Naive thymus-derived CD8-positive, alpha-beta T cell (primary cell): ENCODE data around the gene ECHDC1. TPM values are rescaled to one million over a fixed set of nuclear protein-coding genes. Genes with fewer than 3 reads are reported as not detected.

ENCODE experiments used
- ATAC-seq, 2 donors: fragments of 150-1000 bp; cut with Tn5 transposase in 1 of 2; sonication (Bioruptor Pico), chemical (Tn5 transposase) in 1 of 2; 1 replicate in 1 of 2; 2 replicates in 1 of 2; pipeline ENCODE4 v1.10.0; 2021; ENCODE audit warnings: mild to moderate bottlenecking in 2 of 2, moderate library complexity in 2 of 2
- POLR2A ChIA-PET: fragments of 350-600 bp; sonication (Branson Sonifier 250); formaldehyde crosslinking; loops from one replicate; lab custom pipeline; 2021; ENCODE audit warnings: antibody characterized with exemption; lab: Charles Lee
- DNase-seq, 10 donors: peaks; one replicate each; pipeline versions ENCODE4 v3.0.0 to v3.0.0-alpha.2; 2020 to 2022
- H3K27ac Mint-ChIP-seq, 10 donors: one replicate each; pipeline ENCODE4 v1.8.0; 2020 to 2022; ENCODE audit warnings: mild to moderate bottlenecking in 10 of 10, mixed read lengths in 10 of 10, moderate library complexity in 4 of 10, inconsistent platforms in 1 of 10
- H3K27me3 Mint-ChIP-seq, 5 donors: one replicate each; pipeline ENCODE4 v1.8.0; 2021 to 2022; ENCODE audit warnings: mixed read lengths in 5 of 5
- H3K36me3 Mint-ChIP-seq, 3 donors: one replicate each; pipeline ENCODE4 v1.8.0; 2020 to 2022; ENCODE audit warnings: mixed read lengths in 3 of 3, mild to moderate bottlenecking in 2 of 3, inconsistent platforms in 1 of 3
- H3K4me1 Mint-ChIP-seq, 4 donors: one replicate each; pipeline ENCODE4 v1.8.0; 2021 to 2022; ENCODE audit warnings: mixed read lengths in 4 of 4
- H3K4me3 Mint-ChIP-seq, 10 donors: one replicate each; pipeline ENCODE4 v1.8.0; 2020 to 2022; ENCODE audit warnings: mild to moderate bottlenecking in 10 of 10, mixed read lengths in 10 of 10, moderate library complexity in 6 of 10, inconsistent platforms in 1 of 10
- H3K9me3 Mint-ChIP-seq, 9 donors: one replicate each; pipeline ENCODE4 v1.8.0; 2020 to 2022; ENCODE audit warnings: mixed read lengths in 9 of 9, mild to moderate bottlenecking in 3 of 9, inconsistent platforms in 1 of 9, moderate library complexity in 1 of 9
- polyA plus RNA-seq, 3 donors: library from polyadenylated mRNA; unstranded; fragments of 300-500 nt; fragmentation: Illumina TruSeq; gene quantifications; one replicate each; pipeline ENCODE4 v1.2.3, GENCODE V29; 2021
- total RNA-seq, 8 experiments: library from RNA in 2 of 8; stranded (reverse) in 2 of 8; gene quantifications; one replicate each; pipeline ENCODE4 v1.2.3 and lab custom pipeline; 2021 to 2026

Gene ECHDC1
- total and polyA plus RNA-seq, 5 experiments from 2014 or later, result 40.1 to 79.4 (median 72.7) TPM

DNA sequence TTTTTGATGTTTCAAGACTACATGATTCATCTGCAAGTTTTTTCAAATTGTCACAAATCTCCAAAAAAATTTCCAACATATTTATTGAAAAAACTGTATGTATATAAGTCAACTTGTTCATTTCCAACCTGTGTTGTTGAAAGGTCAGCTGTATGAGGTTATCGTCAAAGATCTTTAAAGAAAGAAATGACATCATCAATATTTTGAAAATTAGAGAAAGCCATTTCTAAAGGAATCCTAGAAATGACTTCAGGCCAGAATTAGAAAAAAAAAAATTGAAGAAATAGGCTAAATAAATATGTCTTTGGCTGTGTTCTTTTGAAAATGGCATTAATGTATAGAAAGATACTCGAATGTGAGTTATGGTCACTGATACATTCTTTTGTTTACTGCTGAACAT is 69.9 kb downstream of the ECHDC1 start:
- POLR2A ChIA-PET, result no interaction called here
- peaks cover 17 to 56% (median 40%) of the 10 kb centered on the region in 4 donors for H3K4me1 Mint-ChIP-seq
- H3K27ac Mint-ChIP-seq, result no peak overlapping the region
- no peaks in the 10 kb centered on the region for H3K27me3 Mint-ChIP-seq
- DNase-seq (no peak), ATAC-seq (no peak)
- H3K36me3 Mint-ChIP-seq, result no peaks in the 10 kb centered on the region
- H3K4me3 Mint-ChIP-seq, result no peak overlapping the region
- no peaks in the 10 kb centered on the region for H3K9me3 Mint-ChIP-seq

DNA sequence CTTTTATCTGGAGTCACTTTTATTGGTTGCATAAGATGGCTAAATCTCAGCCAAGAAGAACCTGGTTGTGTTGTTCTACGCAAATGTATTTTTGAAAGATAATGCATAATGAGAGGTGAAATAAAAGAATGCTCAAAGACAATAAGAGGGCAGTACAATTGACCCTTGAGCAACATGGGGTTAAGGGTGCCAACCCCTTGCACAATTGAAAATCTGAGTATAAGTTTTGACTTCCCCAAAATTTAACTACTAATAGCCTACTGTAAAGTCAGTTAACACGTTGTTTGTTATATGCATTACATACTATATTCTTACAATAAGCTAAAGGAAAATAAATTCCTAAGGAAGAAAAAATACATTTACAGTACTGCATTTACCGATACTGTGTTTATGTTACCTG is 70.8 kb downstream of the ECHDC1 start:
- Mint-ChIP-seq H3K4me3 (no peak overlapping the region), H3K4me1 (peaks cover 23 to 63% (median 47%) of the 10 kb centered on the region in 4 donors), H3K27ac (no peak overlapping the region), H3K27me3 (no peaks in the 10 kb centered on the region), H3K9me3 (no peaks in the 10 kb centered on the region), H3K36me3 (peaks cover 0 to 1% (median 0%) of the 10 kb centered on the region in 3 donors)
- no peak for DNase-seq
- POLR2A ChIA-PET, result no interaction called here
- no peak for ATAC-seq

DNA sequence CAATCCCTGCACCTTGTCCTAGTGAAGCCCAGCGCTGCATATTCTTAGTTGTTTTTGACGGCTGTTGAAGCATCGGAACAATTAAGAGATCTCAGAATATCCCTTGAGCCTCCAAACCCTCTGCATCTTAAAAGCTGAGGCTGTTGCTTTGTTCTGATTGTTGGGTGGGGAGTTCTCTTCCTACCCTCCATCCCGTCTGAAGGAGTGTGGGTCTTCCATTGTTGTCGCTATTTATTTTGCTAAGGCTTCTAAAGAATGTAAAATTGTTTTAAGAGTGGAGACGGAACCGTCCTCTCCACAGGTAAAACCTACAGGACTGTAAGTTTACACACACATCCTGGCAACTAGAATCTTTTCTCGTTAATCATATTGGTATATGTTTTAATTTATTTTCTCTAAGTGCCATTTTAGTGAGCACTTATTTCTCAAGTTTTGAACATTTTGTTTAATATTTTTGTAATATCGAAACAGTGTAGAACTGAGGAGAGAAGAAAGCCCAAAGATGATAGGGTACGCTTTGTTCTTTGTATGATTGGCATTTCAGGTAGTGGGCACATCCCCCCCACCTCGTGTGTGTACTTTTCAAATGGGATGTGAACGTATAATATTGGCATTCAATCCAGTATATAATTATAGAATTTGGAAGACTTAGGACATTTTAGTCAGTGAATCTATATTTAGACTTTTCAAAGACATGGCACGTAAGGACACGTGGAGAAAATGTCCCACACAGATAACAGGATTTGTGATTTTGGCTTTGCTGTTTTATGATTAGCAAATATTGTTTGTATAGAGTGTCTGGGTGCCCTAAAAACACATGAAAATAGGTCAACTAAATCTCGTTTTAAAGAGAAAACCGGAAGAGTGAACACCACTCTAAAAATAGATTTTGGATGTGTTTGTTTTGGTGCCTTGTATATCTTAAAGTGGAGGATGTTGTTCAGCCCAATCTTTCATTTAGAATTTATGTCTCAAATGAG is 75.5 kb downstream of the ECHDC1 start:
- peaks cover 0 to 2% (median 0%) of the 10 kb centered on the region in 5 donors for H3K27me3 Mint-ChIP-seq
- H3K36me3 Mint-ChIP-seq, result peaks cover 0 to 8% (median 2%) of the 10 kb centered on the region in 3 donors
- H3K27ac Mint-ChIP-seq, result peak overlapping the region; percentile 94 to 98 (median 96)
- H3K4me3 Mint-ChIP-seq, result peak overlapping the region; percentile 94 to 100 (median 99)
- POLR2A ChIA-PET, result interaction anchor here (1.0 to 2.7 kb wide), 4 partner anchors 8 to 1477 kb away, joined by 4 to 13 read pairs (median 6); partner anchors contain the start of genes ECHDC1, NCOA7 and TRMT11
- H3K4me1 Mint-ChIP-seq, result peaks cover 22 to 54% (median 49%) of the 10 kb centered on the region in 4 donors
- DNase-seq, result peak in 1 of 10 donors; percentile 7
- ATAC-seq, result peak; percentile 7 to 13
- H3K9me3 Mint-ChIP-seq, result no peaks in the 10 kb centered on the region

DNA sequence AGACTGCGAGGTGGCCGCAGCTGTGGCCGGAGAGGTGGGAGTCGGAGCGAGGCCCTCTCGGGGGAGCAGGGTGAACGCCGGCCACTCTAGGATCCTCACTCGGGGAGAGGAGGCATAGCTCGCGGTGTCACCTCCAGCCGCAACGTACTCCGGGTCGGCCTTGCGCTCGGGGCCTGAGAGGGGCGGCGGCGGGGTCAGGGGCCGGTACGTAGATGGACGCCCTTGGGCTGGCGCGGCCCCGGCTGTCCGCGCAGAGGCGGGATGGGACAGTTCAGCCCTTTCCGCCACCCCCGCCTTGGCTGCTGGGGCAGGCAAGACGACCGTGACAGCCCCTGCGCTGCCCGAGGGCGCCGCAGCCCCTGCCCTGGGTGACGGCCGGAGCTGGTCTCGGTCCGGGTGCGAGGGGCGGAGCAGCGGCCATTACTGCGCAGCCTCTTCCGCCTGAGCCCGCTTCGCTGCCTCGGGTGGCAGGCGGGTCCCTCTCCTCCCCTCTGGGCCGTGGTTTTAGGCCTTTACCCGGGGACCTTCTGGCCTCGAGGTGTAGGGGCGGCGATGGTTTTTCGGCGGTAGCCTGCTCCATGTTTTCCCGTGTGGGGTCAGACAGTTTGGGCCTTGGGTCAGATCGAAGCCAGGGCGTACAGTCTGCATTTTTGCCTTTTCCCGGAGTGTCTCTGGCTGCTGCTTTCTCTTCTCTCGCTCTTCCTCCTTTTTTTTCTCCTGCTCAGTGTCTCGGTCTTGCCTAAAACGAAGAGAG is 76.3 kb downstream of the ECHDC1 start:
- POLR2A ChIA-PET, result interaction anchor here (0.6 to 2.7 kb wide), 8 partner anchors 9 to 1485 kb away, joined by 3 to 13 read pairs (median 4); partner anchors contain the start of genes ECHDC1, NCOA7 and TRMT11
- ATAC-seq, result peak; percentile 61 to 66
- H3K9me3 Mint-ChIP-seq, result no peaks in the 10 kb centered on the region

DNA sequence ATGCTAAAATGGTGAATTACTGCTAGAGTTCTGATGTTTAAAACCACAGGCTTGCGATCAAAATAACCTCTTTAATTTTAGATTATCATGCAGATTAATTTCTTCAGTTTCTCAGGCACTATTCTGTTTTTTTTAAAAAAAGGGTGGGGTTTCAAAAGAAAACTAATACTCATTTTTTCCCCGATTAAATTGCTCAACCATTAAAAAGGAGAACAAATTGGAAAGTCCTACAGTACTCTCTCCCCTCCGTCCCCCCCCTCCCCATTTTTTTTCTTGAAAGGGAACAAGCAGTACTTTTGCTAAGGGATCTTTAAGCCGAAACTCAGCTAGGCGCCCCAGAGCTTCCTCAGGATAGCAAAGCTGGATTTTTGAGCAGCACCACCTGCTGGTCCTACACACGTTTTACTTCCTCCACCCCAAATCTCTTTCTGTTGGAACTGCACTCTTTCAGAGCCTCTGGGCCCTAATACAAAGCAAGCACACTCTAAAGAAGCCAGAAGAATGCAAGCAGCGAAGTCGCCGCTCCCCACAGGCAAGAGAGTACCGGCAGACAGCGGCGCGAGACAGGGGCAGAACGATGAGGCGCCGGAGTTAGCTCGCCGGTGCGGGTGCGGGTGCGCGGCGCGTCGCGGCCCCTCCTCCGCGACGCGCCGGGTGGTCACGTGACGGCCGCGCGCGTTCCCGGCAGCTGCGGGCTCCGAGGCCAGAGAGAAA is 77.1 kb downstream of the ECHDC1 start, which contains the start of gene RNF146:
TSS of gene RNF146 (plus strand) at position 687 of the 714 bp plus-strand sequence. CDS start 13,475 bp downstream, outside the sequence.
- DNase-seq (peak; percentile 48 to 85 (median 70)), ATAC-seq (peak; percentile 78 to 79)
- Mint-ChIP-seq H3K4me1 (peaks cover 18 to 47% (median 38%) of the 10 kb centered on the region in 4 donors), H3K4me3 (peak within 1 kb of the TSS; percentile 94 to 100 (median 99)), H3K27me3 (peaks cover 0 to 2% (median 0%) of the 10 kb centered on the region in 5 donors), H3K9me3 (no peaks in the 10 kb centered on the region), H3K36me3 (peaks cover 0 to 8% (median 2%) of the 10 kb centered on the region in 3 donors), H3K27ac (peak within 1 kb of the TSS; percentile 94 to 100 (median 98))
- POLR2A ChIA-PET, result interaction anchor here (0.6 to 2.7 kb wide), 9 partner anchors 10 to 1485 kb away, joined by 3 to 13 read pairs (median 4); partner anchors contain the start of genes ECHDC1, NCOA7 and TRMT11

More for the DNA sequence above, 76.3 kb downstream of the ECHDC1 start:
- peak overlapping the region; percentile 94 to 100 (median 99) for H3K4me3 Mint-ChIP-seq
- peak overlapping the region; percentile 94 to 100 (median 98) for H3K27ac Mint-ChIP-seq
- peaks cover 20 to 51% (median 42%) of the 10 kb centered on the region in 4 donors for H3K4me1 Mint-ChIP-seq
- DNase-seq, result peak; percentile 20 to 75 (median 45)
- H3K27me3 Mint-ChIP-seq, result peaks cover 0 to 2% (median 0%) of the 10 kb centered on the region in 5 donors
- H3K36me3 Mint-ChIP-seq, result peaks cover 0 to 8% (median 2%) of the 10 kb centered on the region in 3 donors

DNA sequence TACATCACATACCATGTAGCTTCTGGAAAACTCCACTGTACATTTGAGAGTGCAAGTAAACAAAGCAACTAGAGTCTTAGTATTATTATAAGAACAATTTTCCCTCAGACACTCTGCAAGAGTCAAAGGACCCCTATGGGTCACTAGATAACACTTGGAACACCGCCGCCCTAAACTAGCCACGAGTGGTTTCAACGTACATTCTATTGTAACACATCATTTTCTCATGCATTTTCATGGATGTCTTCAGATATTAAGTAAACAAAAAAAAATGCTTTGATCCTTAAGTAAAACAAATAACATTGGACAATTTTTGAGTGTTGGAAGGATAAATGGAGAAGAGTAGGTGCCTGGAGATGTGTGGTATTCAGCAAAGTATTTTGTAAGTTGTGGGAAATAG is 79.9 kb downstream of the ECHDC1 start:
- Mint-ChIP-seq H3K4me3 (no peak overlapping the region), H3K36me3 (peaks cover 0 to 8% (median 2%) of the 10 kb centered on the region in 3 donors), H3K27ac (no peak overlapping the region), H3K9me3 (no peaks in the 10 kb centered on the region), H3K27me3 (peaks cover 0 to 7% (median 0%) of the 10 kb centered on the region in 5 donors), H3K4me1 (peaks cover 14 to 30% (median 15%) of the 10 kb centered on the region in 4 donors)
- POLR2A ChIA-PET, result no interaction called here
- DNase-seq (no peak), ATAC-seq (no peak)

DNA sequence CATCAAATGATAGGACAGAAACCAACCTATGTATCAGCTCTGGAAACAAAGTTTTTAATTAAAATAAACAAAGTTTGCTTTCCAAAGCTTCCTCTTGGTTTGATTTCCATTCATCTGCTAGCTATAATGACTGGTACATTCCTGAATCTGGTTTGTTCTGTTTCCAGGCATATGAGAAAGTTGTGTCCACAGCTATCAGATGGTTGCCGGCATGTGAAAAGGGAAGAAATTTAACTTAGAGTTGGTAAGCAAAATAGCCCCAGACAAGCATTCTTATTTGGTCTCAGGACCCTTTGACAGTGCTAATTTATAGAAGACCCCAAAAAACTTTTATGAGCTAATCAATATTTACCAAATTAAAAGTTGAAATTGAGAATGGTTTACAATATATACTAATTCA is 80.5 kb downstream of the ECHDC1 start:
- POLR2A ChIA-PET, result no interaction called here

DNA sequence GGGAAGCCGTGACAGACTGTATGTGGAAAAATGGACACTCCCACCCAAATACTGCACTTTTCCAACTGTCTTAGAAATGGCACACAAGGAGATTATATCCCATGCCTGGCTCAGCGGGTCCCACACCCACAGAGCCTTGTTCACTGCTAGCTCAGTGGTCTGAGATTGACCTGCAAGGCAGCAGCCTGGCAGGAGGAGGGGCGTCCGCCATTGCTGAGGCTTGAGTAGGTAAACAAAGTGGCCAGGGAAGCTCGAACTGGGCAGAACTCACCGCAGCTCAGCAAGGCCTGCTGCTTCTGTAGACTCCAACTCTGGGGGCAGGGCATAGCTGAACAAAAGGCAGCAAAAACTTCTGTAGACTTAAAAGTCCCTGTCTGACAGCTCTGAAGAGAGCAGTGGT is 88.1 kb downstream of the ECHDC1 start:
- ATAC-seq (no peak), DNase-seq (no peak)
- Mint-ChIP-seq H3K27me3 (peaks cover 0 to 10% (median 4%) of the 10 kb centered on the region in 5 donors), H3K36me3 (no peaks in the 10 kb centered on the region), H3K27ac (no peak overlapping the region), H3K4me1 (no peaks in the 10 kb centered on the region), H3K4me3 (no peak overlapping the region), H3K9me3 (no peaks in the 10 kb centered on the region)
- POLR2A ChIA-PET, result no interaction called here

More for the DNA sequence above, 80.5 kb downstream of the ECHDC1 start:
- Mint-ChIP-seq H3K27ac (no peak overlapping the region), H3K4me1 (peaks cover 9 to 24% (median 9%) of the 10 kb centered on the region in 4 donors), H3K27me3 (peaks cover 0 to 7% (median 0%) of the 10 kb centered on the region in 5 donors), H3K9me3 (no peaks in the 10 kb centered on the region), H3K36me3 (peaks cover 0 to 8% (median 2%) of the 10 kb centered on the region in 3 donors), H3K4me3 (no peak overlapping the region)
- no peak for DNase-seq
- ATAC-seq, result no peak

DNA sequence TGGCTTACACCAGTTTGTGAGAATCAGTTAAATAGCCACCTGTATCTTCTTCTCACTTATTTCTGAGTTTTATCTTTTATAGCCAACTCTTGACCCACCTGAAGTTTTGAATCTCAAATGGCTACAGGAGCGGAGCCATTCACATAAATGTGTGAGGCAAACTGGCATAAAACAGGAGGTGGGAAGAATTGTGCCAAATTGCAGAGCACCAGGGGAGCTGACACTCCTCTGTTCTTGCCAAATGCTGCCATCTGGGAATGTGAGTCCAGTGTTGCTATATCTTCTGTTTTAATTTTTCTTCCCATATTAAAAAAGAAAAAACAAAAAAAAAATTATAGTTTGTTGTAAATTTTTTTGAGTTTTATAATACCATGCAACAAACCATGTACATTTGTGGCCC is 93.8 kb downstream of the ECHDC1 start:
- H3K4me3 Mint-ChIP-seq, result no peak overlapping the region
- POLR2A ChIA-PET, result no interaction called here
- peaks cover 6 to 14% (median 9%) of the 10 kb centered on the region in 5 donors for H3K27me3 Mint-ChIP-seq
- H3K27ac Mint-ChIP-seq, result no peak overlapping the region
- H3K4me1 Mint-ChIP-seq, result no peaks in the 10 kb centered on the region
- ATAC-seq (no peak), DNase-seq (no peak)
- no peaks in the 10 kb centered on the region for H3K9me3 Mint-ChIP-seq
- H3K36me3 Mint-ChIP-seq, result no peaks in the 10 kb centered on the region

DNA sequence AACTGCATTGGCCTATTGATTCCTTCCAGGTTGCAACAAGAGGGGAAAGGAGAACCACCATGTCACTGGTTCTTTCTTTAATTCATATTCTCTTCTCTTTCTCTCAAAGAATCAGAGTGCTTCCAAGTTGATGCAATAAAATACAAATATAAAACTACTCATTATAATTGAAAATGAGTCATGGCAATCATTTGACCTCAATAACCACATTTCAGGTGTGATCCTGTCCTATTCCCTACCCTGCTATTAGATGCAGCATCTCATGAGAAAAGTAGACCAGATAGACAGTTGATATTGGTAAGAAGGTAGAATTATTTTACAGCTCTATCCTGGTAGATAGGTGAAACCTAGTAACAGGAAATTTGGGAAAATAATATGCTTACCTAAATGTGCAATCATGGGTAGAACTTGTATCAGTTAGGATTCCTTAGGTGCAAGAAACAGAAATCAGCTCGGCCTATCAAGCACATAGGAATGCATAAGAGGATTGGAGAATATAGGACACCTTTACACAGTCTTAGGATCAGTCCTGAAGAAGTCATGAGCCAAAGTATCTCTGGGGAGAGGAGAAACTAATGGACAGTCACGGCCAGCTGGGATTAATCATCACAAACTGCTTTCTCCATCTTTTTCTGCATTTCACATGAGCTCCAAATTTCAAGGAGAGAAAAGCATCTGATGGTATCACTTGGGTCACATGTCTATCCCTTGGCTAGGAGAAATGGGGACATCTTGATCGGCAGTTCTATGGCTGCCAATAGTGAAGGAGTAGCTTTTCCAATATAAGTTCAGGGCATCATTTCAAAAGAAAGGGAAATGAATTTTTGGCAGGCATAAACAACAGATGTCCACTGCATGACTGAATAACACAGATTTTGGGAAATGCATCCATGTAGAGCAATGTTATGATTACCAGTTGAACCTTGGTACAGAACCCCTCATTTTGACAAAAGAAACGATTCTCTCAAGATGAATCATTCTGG is 96.0 kb downstream of the ECHDC1 start:
- no peaks in the 10 kb centered on the region for H3K9me3 Mint-ChIP-seq
- H3K27me3 Mint-ChIP-seq, result peaks cover 4 to 14% (median 9%) of the 10 kb centered on the region in 5 donors
- no peak overlapping the region for H3K4me3 Mint-ChIP-seq
- H3K4me1 Mint-ChIP-seq, result no peaks in the 10 kb centered on the region
- POLR2A ChIA-PET, result no interaction called here
- no peaks in the 10 kb centered on the region for H3K36me3 Mint-ChIP-seq
- no peak for ATAC-seq
- DNase-seq, result no peak
- no peak overlapping the region for H3K27ac Mint-ChIP-seq

DNA sequence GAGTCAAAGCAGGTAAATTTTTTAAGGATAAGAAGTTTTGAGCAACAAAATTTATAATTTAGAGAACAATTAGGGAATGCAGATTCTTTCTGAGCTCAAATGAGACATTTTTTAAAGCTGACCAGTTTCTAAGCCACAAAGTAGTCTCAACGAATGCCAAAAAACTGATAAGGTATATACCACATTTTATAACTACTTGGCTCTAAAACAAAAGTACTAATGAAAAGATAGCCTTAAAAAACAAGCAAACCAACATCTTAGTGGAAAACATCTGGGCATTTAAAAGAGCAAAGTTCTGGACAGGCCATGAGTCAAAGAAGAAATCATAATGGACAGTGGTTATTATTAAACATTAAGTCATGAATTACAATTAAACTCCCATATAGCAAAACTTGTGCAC is 99.9 kb downstream of the ECHDC1 start:
- DNase-seq (no peak), ATAC-seq (no peak)
- Mint-ChIP-seq H3K4me3 (no peak overlapping the region), H3K4me1 (no peaks in the 10 kb centered on the region), H3K36me3 (peaks cover 0 to 5% (median 0%) of the 10 kb centered on the region in 3 donors), H3K9me3 (peaks cover 0 to 3% (median 0%) of the 10 kb centered on the region in 9 donors), H3K27ac (no peak overlapping the region), H3K27me3 (peaks cover 13 to 25% (median 15%) of the 10 kb centered on the region in 5 donors)
- POLR2A ChIA-PET, result no interaction called here
